ENCODE measurements around the gene NEURL2.

The NEURL2 gene

GRCh38 chr20:45848421-45848820 is 42.6 kb downstream of the NEURL2 start:
- TF ChIP-seq CTCF (IDR thresholded peaks at IDR 0.05; ENCODE audit: low read depth, low read length): no peak
- H3K4me3 ChIP-seq (ENCODE audit: low read depth, low read length): no peak overlapping the region

DNA sequence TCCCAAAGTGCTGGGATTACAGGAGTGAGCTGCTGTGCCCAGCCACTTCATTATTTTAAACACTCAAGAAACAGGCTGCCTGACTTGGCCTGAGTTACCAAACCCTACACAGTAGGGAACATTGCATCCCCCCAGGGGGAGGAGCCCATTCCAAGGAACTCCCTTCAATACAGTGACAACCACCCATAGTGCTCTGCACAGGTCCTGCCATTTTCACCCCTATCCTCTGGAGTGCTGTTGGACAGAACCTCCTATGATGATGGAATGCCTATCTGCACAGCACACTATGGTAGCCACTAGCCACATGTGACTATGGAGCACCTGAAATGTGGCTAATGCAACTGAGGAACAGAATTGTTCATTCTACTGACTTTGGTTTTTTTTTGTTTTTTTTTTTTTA is 45.6 kb downstream of the NEURL2 start:
- no peak for TF ChIP-seq CTCF (IDR thresholded peaks at IDR 0.05; ENCODE audit: low read depth, low read length)
- no peak overlapping the region for H3K4me3 ChIP-seq (ENCODE audit: low read depth, low read length)

GRCh38 chr20:45843506-45843905 is 47.5 kb downstream of the NEURL2 start:
- no peak overlapping the region for H3K4me3 ChIP-seq (ENCODE audit: low read depth, low read length)
- TF ChIP-seq CTCF (IDR thresholded peaks at IDR 0.05; ENCODE audit: low read depth, low read length): no peak

- no peak for TF ChIP-seq CTCF (IDR thresholded peaks at IDR 0.05; ENCODE audit: low read depth, low read length)
- no peak overlapping the region for H3K4me3 ChIP-seq (ENCODE audit: low read depth, low read length)
Observed at GRCh38 chr20:45842169-45842812, 48.7 kb downstream of the NEURL2 start.

DNA sequence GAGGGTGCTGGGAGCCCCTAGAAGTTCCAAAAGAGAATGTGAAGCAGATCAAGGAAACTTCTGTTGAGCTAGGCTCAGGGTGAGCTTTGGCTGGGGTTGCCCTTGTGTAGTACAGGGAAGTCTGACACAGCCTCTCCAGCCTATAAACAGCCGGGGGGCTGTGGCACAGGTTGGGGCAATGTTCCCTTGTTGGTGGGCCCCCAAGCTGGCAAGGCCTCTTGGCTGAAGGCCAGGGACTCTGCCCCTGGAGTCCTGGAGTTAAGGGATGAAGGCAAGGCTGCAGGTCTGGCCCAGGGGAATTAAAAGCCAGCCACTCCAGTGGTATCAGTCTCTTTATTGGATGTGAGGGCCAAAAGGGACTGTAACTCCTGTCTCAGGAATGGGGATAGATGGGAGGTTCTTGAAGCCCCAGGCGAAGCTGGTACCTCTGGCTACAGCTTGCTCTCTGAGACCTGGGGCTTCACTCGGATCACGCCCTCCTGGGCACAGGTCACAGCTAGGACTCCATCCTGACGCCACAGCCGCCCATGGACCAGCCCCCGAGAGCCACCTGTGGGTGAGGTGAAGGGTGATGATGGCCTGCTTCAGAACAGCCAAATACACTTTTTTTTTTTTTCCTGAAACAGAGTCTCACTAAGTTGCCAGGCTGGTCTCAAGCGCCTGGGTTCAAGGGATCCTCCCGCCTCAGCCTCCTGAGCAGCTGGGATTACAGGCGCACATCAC is 49.4 kb downstream of the NEURL2 start:
- no peak overlapping the region for H3K4me3 ChIP-seq (ENCODE audit: low read depth, low read length)
- no peak for TF ChIP-seq CTCF (IDR thresholded peaks at IDR 0.05; ENCODE audit: low read depth, low read length)

DNA sequence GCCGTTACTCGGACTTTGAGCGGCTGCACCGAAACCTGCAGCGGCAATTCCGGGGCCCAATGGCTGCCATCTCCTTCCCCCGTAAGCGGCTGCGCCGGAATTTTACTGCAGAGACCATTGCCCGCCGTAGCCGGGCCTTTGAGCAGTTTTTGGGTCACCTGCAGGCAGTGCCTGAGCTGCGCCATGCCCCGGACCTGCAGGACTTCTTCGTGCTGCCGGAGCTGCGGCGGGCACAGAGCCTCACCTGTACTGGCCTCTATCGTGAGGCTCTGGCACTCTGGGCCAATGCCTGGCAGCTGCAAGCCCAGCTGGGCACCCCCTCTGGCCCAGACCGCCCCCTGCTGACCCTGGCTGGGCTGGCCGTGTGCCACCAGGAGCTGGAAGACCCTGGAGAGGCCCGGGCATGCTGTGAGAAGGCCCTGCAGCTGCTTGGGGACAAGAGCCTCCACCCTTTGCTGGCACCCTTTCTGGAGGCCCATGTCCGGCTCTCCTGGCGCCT is 50.3 kb downstream of the NEURL2 start:
- TF ChIP-seq CTCF (IDR thresholded peaks at IDR 0.05; ENCODE audit: low read depth, low read length): no peak
- no peak overlapping the region for H3K4me3 ChIP-seq (ENCODE audit: low read depth, low read length)
